HepG2 (cell line): ENCODE measurements around the gene SYMPK. TPM values are rescaled to one million over a fixed set of nuclear protein-coding genes. Genes with fewer than 3 reads are reported as not detected.

Source experiments
- FOXO1 ChIP-seq: sonication (generic); formaldehyde crosslinking; IDR thresholded peaks from 2 replicates; pipeline ENCODE4 v1.4.0; 2020; ENCODE audit warnings: missing genetic modification reagents
- HNRNPLL ChIP-seq: fragments of 200-400 bp; formaldehyde crosslinking; IDR thresholded peaks from 2 replicates; pipeline ENCODE4 v1.6.1; 2017; ENCODE audit warnings: mild to moderate bottlenecking, low read depth, low read length; ENCODE audit not compliant: poor library complexity, severe bottlenecking
- NKX3-1 ChIP-seq: sonication (generic); formaldehyde crosslinking; IDR thresholded peaks from 2 replicates; pipeline ENCODE4 v1.5.0; 2020; ENCODE audit warnings: missing genetic modification reagents
- NPAS2 ChIP-seq: sonication (generic); formaldehyde crosslinking; IDR thresholded peaks from 2 replicates; pipeline ENCODE4 v1.8.0; 2022; ENCODE audit warnings: mild to moderate bottlenecking, missing genetic modification reagents, borderline replicate concordance
- PRMT3 ChIP-seq: sonication (generic); formaldehyde crosslinking; IDR thresholded peaks from 2 replicates; pipeline ENCODE4 v1.8.1; 2022; ENCODE audit warnings: low read depth, mild to moderate bottlenecking, moderate library complexity, missing genetic modification reagents, borderline replicate concordance
- THAP7 ChIP-seq: sonication (generic); formaldehyde crosslinking; IDR thresholded peaks from 2 replicates; pipeline ENCODE4 v1.8.1; 2023; ENCODE audit warnings: mild to moderate bottlenecking, missing genetic modification reagents
- ZBTB44 ChIP-seq: sonication (generic); formaldehyde crosslinking; IDR thresholded peaks from 2 replicates; pipeline ENCODE4 v1.4.0; 2020; ENCODE audit warnings: missing genetic modification reagents
- ZHX2 ChIP-seq, 2 experiments: sonication (generic) in 1 of 2; formaldehyde crosslinking in 1 of 2; IDR thresholded peaks; 2 replicates each; pipeline versions ENCODE4 v1.6.1 to v1.9.0; 2014 to 2022; ENCODE audit warnings: antibody characterized with exemption in 1 of 2, borderline replicate concordance in 1 of 2, inconsistent platforms in 1 of 2, low read depth in 1 of 2, missing genetic modification reagents in 1 of 2
- ZNF577 ChIP-seq: sonication (generic); formaldehyde crosslinking; IDR thresholded peaks from 2 replicates; pipeline ENCODE4 v1.4.0; 2020; ENCODE audit warnings: mild to moderate bottlenecking, low read depth, missing genetic modification reagents, borderline replicate concordance
- ZNF879 ChIP-seq: sonication (generic); formaldehyde crosslinking; IDR thresholded peaks from 2 replicates; pipeline ENCODE4 v1.8.1; 2023; ENCODE audit warnings: missing genetic modification reagents
- ZSCAN30 ChIP-seq: sonication (generic); formaldehyde crosslinking; IDR thresholded peaks from 2 replicates; pipeline ENCODE4 v1.5.0; 2020; ENCODE audit warnings: mild to moderate bottlenecking, missing genetic modification reagents
- polyA plus RNA-seq, 8 experiments: library from polyadenylated mRNA; depleted of rRNA in 3 of 8; stranded (reverse) in 7 of 8; unstranded in 1 of 8; fragments of >200 nt; fragmentation: Illumina TruSeq in 4 of 8; extraction: Trizol in 4 of 8; gene quantifications; 2 replicates each; pipeline versions ENCODE4 v1.2.1 to v1.2.3, GENCODE V29; 2011 to 2016; ENCODE audit warnings: low read depth in 4 of 8, missing spikeins in 1 of 8, mixed read lengths in 1 of 8; ENCODE audit not compliant: insufficient read depth in 1 of 8
- total RNA-seq, 5 experiments: library from RNA; depleted of rRNA; stranded (reverse); fragments of >200 nt; fragmentation: Illumina TruSeq; extraction: Trizol; gene quantifications; 2 replicates each; pipeline ENCODE4 v1.2.3, GENCODE V29; 2016; ENCODE audit warnings: low read depth in 1 of 5
- TF ChIP-seq, protein P1 (sequence below): sonication (generic); formaldehyde crosslinking; IDR thresholded peaks from 2 replicates; pipeline ENCODE4 v1.5.1; 2020; ENCODE audit warnings: missing genetic modification reagents, mild to moderate bottlenecking, borderline replicate concordance
- TF ChIP-seq, protein P2 (sequence below): IDR thresholded peaks from 2 replicates; pipeline ENCODE4 v1.6.1; 2016; ENCODE audit warnings: mild to moderate bottlenecking, missing biosample characterization, missing genetic modification reagents

SYMPK gene
- total and polyA plus RNA-seq, 2 of the 13 experiments (the other 11 are each of a cell fraction or from before 2014, with no cell fraction given) = 21.9 to 55.7 TPM

- TF ChIP-seq ZBTB44 (CRISPR knock-in tag) (peak; percentile 63; the same call in 1 of the 2 replicates), THAP7 (CRISPR knock-in tag) (no peak), ZHX2 (IDR thresholded peaks at IDR 0.05; ENCODE audit: low read depth) (peak; percentile 27; the same call in 1 of the 2 replicates), ZHX2 (CRISPR knock-in tag; IDR thresholded peaks at IDR 0.05; ENCODE audit: borderline replicate concordance) (no peak), NPAS2 (CRISPR knock-in tag) (no peak), HNRNPLL (peak; percentile 77), ZSCAN30 (CRISPR knock-in tag) (no peak), ZNF879 (no peak; the same call in 1 of the 2 replicates), ZNF577 (CRISPR knock-in tag) (no peak), NKX3-1 (CRISPR knock-in tag) (peak; percentile 46; the same call in 1 of the 2 replicates), PRMT3 (CRISPR knock-in tag) (no peak), FOXO1 (CRISPR knock-in tag) (peak; percentile 51)
- TF ChIP-seq, protein P1, sequence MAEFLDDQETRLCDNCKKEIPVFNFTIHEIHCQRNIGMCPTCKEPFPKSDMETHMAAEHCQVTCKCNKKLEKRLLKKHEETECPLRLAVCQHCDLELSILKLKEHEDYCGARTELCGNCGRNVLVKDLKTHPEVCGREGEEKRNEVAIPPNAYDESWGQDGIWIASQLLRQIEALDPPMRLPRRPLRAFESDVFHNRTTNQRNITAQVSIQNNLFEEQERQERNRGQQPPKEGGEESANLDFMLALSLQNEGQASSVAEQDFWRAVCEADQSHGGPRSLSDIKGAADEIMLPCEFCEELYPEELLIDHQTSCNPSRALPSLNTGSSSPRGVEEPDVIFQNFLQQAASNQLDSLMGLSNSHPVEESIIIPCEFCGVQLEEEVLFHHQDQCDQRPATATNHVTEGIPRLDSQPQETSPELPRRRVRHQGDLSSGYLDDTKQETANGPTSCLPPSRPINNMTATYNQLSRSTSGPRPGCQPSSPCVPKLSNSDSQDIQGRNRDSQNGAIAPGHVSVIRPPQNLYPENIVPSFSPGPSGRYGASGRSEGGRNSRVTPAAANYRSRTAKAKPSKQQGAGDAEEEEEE (CRISPR knock-in tag) = no peak
- TF ChIP-seq, protein P2, sequence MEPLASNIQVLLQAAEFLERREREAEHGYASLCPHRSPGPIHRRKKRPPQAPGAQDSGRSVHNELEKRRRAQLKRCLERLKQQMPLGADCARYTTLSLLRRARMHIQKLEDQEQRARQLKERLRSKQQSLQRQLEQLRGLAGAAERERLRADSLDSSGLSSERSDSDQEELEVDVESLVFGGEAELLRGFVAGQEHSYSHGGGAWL (CRISPR knock-in tag) = peak; percentile 52; the same call in 1 of the 2 replicates
These were observed 92.5 kb downstream of the SYMPK start (continued) for GRCh38 chr19:45770192-45771101.
